Liver (tissue), 9 donors: Measurements from ENCODE around the gene HOXD1. TPM values are rescaled to one million over a fixed set of nuclear protein-coding genes. Genes with fewer than 3 reads are reported as not detected.

Source experiments
- DNase-seq: peaks from one replicate; pipeline ENCODE4 v3.0.0-alpha.2; 2017; ENCODE audit warnings: low spot score
- H3K27ac ChIP-seq, 2 donors: one replicate each; pipeline ENCODE4 v1.7.0; 2013; ENCODE audit warnings: inconsistent platforms in 2 of 2, low read length in 2 of 2, control low read depth in 1 of 2, low read depth in 1 of 2, mild to moderate bottlenecking in 1 of 2
- H3K27me3 ChIP-seq, 4 donors: one replicate each; pipeline versions ENCODE4 v1.6.1 to v1.7.0; 2013; ENCODE audit warnings: low read length in 3 of 4, inconsistent platforms in 1 of 4, mild to moderate bottlenecking in 1 of 4, moderate library complexity in 1 of 4; ENCODE audit not compliant: control insufficient read depth in 4 of 4, insufficient read depth in 4 of 4
- H3K36me3 ChIP-seq, 4 donors: one replicate each; pipeline versions ENCODE4 v1.6.1 to v1.7.0; 2013; ENCODE audit warnings: low read length in 3 of 4, mild to moderate bottlenecking in 3 of 4, low read depth in 1 of 4, moderate library complexity in 1 of 4; ENCODE audit not compliant: control insufficient read depth in 4 of 4, insufficient read depth in 3 of 4
- H3K4me1 ChIP-seq, 4 donors: one replicate each; pipeline versions ENCODE4 v1.6.1 to v1.7.0; 2013; ENCODE audit warnings: low read length in 3 of 4, mild to moderate bottlenecking in 3 of 4, moderate library complexity in 1 of 4; ENCODE audit not compliant: control insufficient read depth in 4 of 4, insufficient read depth in 4 of 4
- H3K4me3 ChIP-seq, 3 donors: one replicate each; pipeline versions ENCODE4 v1.6.1 to v1.7.0; 2013; ENCODE audit warnings: low read length in 3 of 3, control low read depth in 1 of 3, low read depth in 1 of 3, mild to moderate bottlenecking in 1 of 3
- H3K9ac ChIP-seq, 2 donors: one replicate each; pipeline ENCODE4 v1.7.0; 2013; ENCODE audit warnings: low read length in 2 of 2, mild to moderate bottlenecking in 2 of 2, moderate library complexity in 2 of 2, control low read depth in 1 of 2, low read depth in 1 of 2
- H3K9me3 ChIP-seq, 4 donors: one replicate each; pipeline versions ENCODE4 v1.6.1 to v1.7.0; 2013; ENCODE audit warnings: low read length in 3 of 4; ENCODE audit not compliant: control insufficient read depth in 4 of 4
- EGR1 ChIP-seq, 2 donors: IDR thresholded peaks; 2 replicates each; pipeline ENCODE4 v1.6.1; 2016 to 2018; ENCODE audit warnings: antibody characterized with exemption in 2 of 2, low read depth in 2 of 2
- FOXA1 ChIP-seq: IDR thresholded peaks from 2 replicates; pipeline ENCODE4 v1.6.1; 2016; ENCODE audit warnings: antibody characterized with exemption
- FOXA2 ChIP-seq: IDR thresholded peaks from 2 replicates; pipeline ENCODE4 v1.6.1; 2016; ENCODE audit warnings: antibody characterized with exemption
- GABPA ChIP-seq, 2 donors: IDR thresholded peaks in 1 of 2; conservative IDR thresholded peaks in 1 of 2; 2 replicates each; pipeline ENCODE4 v1.6.1; 2016; ENCODE audit warnings: antibody characterized with exemption in 2 of 2, mild to moderate bottlenecking in 1 of 2, moderate library complexity in 1 of 2
- HNF4A ChIP-seq, 2 donors: conservative IDR thresholded peaks; 2 replicates each; pipeline ENCODE4 v1.6.1; 2016; ENCODE audit warnings: antibody characterized with exemption in 2 of 2, mild to moderate bottlenecking in 2 of 2
- HNF4G ChIP-seq: IDR thresholded peaks from 2 replicates; pipeline ENCODE4 v1.6.1; 2016; ENCODE audit warnings: antibody characterized with exemption
- JUND ChIP-seq, 2 donors: IDR thresholded peaks; 2 replicates each; pipeline ENCODE4 v1.6.1; 2016; ENCODE audit warnings: antibody characterized with exemption in 2 of 2
- NR2F2 ChIP-seq: IDR thresholded peaks from 2 replicates; pipeline ENCODE4 v1.6.1; 2016; ENCODE audit warnings: antibody characterized with exemption
- RAD21 ChIP-seq, 2 donors: IDR thresholded peaks; 2 replicates each; pipeline ENCODE4 v1.6.1; 2016; ENCODE audit warnings: antibody characterized with exemption in 2 of 2, mild to moderate bottlenecking in 2 of 2
- RXRA ChIP-seq, 2 donors: IDR thresholded peaks; 2 replicates each; pipeline ENCODE4 v1.6.1; 2017 to 2018; ENCODE audit warnings: antibody characterized with exemption in 2 of 2, mild to moderate bottlenecking in 1 of 2
- SP1 ChIP-seq: IDR thresholded peaks from 2 replicates; pipeline ENCODE4 v1.6.1; 2018; ENCODE audit warnings: antibody characterized with exemption, mild to moderate bottlenecking
- TAF1 ChIP-seq: conservative IDR thresholded peaks from 2 replicates; pipeline ENCODE4 v1.6.1; 2016; ENCODE audit warnings: antibody characterized with exemption, mild to moderate bottlenecking
- YY1 ChIP-seq: IDR thresholded peaks from 2 replicates; pipeline ENCODE4 v1.6.1; 2016; ENCODE audit warnings: antibody characterized with exemption, mild to moderate bottlenecking
- WGBS: extraction: QIAGEN DNeasy Blood & Tissue Kit; methylation state at CpG from one replicate; pipeline ENCODE4 v1.1.7; 2013; 5-methylcytosine and 5-hydroxymethylcytosine counted together
- polyA plus RNA-seq, 2 donors: library from polyadenylated mRNA; stranded (reverse) in 1 of 2; unstranded in 1 of 2; fragments of 200-250 nt in 1 of 2; fragments of >200 nt in 1 of 2; fragmentation: Nextera tagmentation in 1 of 2; extraction: Ambion mirVana in 1 of 2; gene quantifications; one replicate each; pipeline versions ENCODE4 v1.2.1 to v1.2.3, GENCODE V29; 2013 to 2015
- total RNA-seq, 2 donors: library from RNA; depleted of rRNA; stranded (reverse); fragments of >200 nt; gene quantifications; one replicate each; pipeline ENCODE4 v1.2.3, GENCODE V29; 2014
- TF ChIP-seq, protein P1 (sequence below): IDR thresholded peaks from 2 replicates; pipeline ENCODE4 v1.6.1; 2016; ENCODE audit warnings: antibody characterized with exemption
- TF ChIP-seq, protein P2 (sequence below): fragments of 150-350 bp; IDR thresholded peaks from 2 replicates; pipeline ENCODE4 v1.5.1; 2017; ENCODE audit warnings: improper control_type of control experiment, low read depth, low read length; ENCODE audit not compliant: missing input control
- TF ChIP-seq, protein P3 (sequence below): IDR thresholded peaks from 2 replicates; pipeline ENCODE4 v1.6.1; 2016; ENCODE audit warnings: antibody characterized with exemption
- TF ChIP-seq, protein P4 (sequence below): IDR thresholded peaks from 2 replicates; pipeline ENCODE4 v1.6.1; 2016; ENCODE audit warnings: antibody characterized with exemption, mild to moderate bottlenecking
- TF ChIP-seq, protein P5 (sequence below): IDR thresholded peaks from 2 replicates; pipeline ENCODE4 v1.6.1; 2016; ENCODE audit warnings: antibody characterized with exemption
- donor health status: healthy.
- donor health status: healthy.
- donor health status: healthy.
- donor health status: healthy.
- donor health status: healthy.

HOXD1 gene
- total and polyA plus RNA-seq, 4 donors: not detected

DNA sequence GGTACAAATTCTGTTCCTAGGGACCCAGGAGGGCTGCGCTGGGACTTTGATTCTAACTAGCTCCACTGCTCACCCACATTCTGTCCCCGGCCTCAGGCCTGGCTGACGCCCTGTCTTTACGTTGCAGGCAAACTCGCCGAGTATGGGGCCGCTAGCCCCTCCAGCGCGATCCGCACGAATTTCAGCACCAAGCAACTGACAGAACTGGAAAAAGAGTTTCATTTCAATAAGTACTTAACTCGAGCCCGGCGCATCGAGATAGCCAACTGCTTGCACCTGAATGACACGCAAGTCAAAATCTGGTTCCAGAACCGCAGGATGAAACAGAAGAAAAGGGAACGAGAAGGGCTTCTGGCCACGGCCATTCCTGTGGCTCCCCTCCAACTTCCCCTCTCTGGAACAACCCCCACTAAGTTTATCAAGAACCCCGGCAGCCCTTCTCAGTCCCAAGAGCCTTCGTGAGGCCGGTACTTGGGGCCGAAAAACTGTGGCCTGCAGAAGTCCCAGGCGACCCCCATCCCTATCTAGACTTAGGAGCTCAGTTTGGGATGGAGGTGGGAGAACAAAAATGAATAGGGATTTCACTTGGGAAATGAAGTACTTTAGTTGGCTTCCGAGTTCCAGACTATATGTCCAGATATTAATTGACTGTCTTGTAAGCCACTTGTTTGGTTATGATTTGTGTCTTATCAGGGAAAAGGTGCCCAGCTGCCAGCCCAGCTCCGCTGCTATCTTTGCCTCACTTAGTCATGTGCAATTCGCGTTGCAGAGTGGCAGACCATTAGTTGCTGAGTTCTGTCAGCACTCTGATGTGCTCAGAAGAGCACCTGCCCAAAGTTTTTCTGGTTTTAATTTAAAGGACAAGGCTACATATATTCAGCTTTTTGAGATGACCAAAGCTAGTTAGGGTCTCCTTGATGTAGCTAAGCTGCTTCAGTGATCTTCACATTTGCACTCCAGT lies 1.5 kb downstream of the HOXD1 start:
- H3K36me3 ChIP-seq: no peaks in the 10 kb centered on the region
- no peak overlapping the region for H3K27ac ChIP-seq
- peaks cover 19 to 27% (median 25%) of the 10 kb centered on the region in 4 donors for H3K4me1 ChIP-seq
- H3K27me3 ChIP-seq: peaks cover 0 to 40% (median 12%) of the 10 kb centered on the region in 4 donors
- H3K9me3 ChIP-seq: no peaks in the 10 kb centered on the region
- no peak for TF ChIP-seq FOXA1
- TF ChIP-seq, protein P1, sequence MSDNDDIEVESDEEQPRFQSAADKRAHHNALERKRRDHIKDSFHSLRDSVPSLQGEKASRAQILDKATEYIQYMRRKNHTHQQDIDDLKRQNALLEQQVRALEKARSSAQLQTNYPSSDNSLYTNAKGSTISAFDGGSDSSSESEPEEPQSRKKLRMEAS: no peak
- no peak for TF ChIP-seq EGR1 (IDR thresholded peaks at IDR 0.05; ENCODE audit: low read depth in 2 of 2)
- TF ChIP-seq, protein P2, sequence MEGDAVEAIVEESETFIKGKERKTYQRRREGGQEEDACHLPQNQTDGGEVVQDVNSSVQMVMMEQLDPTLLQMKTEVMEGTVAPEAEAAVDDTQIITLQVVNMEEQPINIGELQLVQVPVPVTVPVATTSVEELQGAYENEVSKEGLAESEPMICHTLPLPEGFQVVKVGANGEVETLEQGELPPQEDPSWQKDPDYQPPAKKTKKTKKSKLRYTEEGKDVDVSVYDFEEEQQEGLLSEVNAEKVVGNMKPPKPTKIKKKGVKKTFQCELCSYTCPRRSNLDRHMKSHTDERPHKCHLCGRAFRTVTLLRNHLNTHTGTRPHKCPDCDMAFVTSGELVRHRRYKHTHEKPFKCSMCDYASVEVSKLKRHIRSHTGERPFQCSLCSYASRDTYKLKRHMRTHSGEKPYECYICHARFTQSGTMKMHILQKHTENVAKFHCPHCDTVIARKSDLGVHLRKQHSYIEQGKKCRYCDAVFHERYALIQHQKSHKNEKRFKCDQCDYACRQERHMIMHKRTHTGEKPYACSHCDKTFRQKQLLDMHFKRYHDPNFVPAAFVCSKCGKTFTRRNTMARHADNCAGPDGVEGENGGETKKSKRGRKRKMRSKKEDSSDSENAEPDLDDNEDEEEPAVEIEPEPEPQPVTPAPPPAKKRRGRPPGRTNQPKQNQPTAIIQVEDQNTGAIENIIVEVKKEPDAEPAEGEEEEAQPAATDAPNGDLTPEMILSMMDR: no peak
- TF ChIP-seq, protein P3, sequence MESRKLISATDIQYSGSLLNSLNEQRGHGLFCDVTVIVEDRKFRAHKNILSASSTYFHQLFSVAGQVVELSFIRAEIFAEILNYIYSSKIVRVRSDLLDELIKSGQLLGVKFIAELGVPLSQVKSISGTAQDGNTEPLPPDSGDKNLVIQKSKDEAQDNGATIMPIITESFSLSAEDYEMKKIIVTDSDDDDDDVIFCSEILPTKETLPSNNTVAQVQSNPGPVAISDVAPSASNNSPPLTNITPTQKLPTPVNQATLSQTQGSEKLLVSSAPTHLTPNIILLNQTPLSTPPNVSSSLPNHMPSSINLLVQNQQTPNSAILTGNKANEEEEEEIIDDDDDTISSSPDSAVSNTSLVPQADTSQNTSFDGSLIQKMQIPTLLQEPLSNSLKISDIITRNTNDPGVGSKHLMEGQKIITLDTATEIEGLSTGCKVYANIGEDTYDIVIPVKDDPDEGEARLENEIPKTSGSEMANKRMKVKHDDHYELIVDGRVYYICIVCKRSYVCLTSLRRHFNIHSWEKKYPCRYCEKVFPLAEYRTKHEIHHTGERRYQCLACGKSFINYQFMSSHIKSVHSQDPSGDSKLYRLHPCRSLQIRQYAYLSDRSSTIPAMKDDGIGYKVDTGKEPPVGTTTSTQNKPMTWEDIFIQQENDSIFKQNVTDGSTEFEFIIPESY: no peak
- TF ChIP-seq RXRA (IDR thresholded peaks at IDR 0.05): no peak
- TF ChIP-seq YY1: no peak
- TF ChIP-seq, protein P4, sequence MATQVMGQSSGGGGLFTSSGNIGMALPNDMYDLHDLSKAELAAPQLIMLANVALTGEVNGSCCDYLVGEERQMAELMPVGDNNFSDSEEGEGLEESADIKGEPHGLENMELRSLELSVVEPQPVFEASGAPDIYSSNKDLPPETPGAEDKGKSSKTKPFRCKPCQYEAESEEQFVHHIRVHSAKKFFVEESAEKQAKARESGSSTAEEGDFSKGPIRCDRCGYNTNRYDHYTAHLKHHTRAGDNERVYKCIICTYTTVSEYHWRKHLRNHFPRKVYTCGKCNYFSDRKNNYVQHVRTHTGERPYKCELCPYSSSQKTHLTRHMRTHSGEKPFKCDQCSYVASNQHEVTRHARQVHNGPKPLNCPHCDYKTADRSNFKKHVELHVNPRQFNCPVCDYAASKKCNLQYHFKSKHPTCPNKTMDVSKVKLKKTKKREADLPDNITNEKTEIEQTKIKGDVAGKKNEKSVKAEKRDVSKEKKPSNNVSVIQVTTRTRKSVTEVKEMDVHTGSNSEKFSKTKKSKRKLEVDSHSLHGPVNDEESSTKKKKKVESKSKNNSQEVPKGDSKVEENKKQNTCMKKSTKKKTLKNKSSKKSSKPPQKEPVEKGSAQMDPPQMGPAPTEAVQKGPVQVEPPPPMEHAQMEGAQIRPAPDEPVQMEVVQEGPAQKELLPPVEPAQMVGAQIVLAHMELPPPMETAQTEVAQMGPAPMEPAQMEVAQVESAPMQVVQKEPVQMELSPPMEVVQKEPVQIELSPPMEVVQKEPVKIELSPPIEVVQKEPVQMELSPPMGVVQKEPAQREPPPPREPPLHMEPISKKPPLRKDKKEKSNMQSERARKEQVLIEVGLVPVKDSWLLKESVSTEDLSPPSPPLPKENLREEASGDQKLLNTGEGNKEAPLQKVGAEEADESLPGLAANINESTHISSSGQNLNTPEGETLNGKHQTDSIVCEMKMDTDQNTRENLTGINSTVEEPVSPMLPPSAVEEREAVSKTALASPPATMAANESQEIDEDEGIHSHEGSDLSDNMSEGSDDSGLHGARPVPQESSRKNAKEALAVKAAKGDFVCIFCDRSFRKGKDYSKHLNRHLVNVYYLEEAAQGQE: no peak
- TF ChIP-seq NR2F2: no peak
- TF ChIP-seq RAD21 (IDR thresholded peaks at IDR 0.05): no peak
- no peak for TF ChIP-seq JUND (IDR thresholded peaks at IDR 0.05)
- TF ChIP-seq FOXA2: no peak
- TF ChIP-seq, protein P5, sequence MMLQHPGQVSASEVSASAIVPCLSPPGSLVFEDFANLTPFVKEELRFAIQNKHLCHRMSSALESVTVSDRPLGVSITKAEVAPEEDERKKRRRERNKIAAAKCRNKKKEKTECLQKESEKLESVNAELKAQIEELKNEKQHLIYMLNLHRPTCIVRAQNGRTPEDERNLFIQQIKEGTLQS: no peak
- TF ChIP-seq GABPA (IDR thresholded peaks at IDR 0.05 in 1 of 2, conservative IDR thresholded peaks at IDR 0.05 in 1 of 2): no peak
- TF ChIP-seq HNF4A (conservative IDR thresholded peaks at IDR 0.05): no peak
- no peak for TF ChIP-seq TAF1
- TF ChIP-seq SP1: no peak
- no peak for TF ChIP-seq HNF4G
- DNase-seq: no peak
- peak overlapping the region in 1 of 3 donors; percentile 2 for H3K4me3 ChIP-seq
- WGBS: 8% methylated on average over 28 of the region's 28 CpGs
- no peak overlapping the region for H3K9ac ChIP-seq
